ENCODE results near the gene SYNDIG1L.

DNA sequence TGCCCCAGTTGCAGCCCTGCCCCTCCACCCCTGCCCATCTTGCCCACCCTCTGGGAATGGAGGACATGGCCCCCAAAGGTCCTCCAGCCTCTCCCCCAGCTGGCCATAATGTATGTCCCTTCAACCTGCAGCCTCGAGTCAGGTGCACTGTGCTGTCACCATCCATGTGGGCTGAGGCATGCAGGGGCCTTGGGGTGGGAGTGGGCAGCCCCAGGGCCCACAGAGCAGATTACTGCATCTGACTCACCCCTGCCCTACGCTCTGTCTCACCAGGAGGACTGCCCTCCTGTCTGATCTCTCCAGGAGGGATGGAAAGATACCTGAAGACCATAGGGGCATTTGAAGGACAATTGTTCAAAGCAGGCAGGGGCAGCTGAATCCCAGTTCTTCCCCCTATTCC lies 13.3 kb downstream of the SYNDIG1L start:
- no peak for TF ChIP-seq EZH2 (IDR thresholded peaks at IDR 0.05; ENCODE audit: low read length)
- TF ChIP-seq, protein P1, sequence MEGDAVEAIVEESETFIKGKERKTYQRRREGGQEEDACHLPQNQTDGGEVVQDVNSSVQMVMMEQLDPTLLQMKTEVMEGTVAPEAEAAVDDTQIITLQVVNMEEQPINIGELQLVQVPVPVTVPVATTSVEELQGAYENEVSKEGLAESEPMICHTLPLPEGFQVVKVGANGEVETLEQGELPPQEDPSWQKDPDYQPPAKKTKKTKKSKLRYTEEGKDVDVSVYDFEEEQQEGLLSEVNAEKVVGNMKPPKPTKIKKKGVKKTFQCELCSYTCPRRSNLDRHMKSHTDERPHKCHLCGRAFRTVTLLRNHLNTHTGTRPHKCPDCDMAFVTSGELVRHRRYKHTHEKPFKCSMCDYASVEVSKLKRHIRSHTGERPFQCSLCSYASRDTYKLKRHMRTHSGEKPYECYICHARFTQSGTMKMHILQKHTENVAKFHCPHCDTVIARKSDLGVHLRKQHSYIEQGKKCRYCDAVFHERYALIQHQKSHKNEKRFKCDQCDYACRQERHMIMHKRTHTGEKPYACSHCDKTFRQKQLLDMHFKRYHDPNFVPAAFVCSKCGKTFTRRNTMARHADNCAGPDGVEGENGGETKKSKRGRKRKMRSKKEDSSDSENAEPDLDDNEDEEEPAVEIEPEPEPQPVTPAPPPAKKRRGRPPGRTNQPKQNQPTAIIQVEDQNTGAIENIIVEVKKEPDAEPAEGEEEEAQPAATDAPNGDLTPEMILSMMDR (optimal IDR thresholded peaks at IDR 0.05 in 1 of 3, IDR thresholded peaks at IDR 0.05 in 1 of 3, conservative IDR thresholded peaks at IDR 0.05 in 1 of 3; ENCODE audit: extremely low read depth in 1 of 3, insufficient read depth in 2 of 3, low read length in 3 of 3), result no peak
